IgD-negative memory B cell (primary cell): Measurements from ENCODE around the gene OR52E2. TPM values are rescaled to one million over a fixed set of nuclear protein-coding genes. Genes with fewer than 3 reads are reported as not detected.

ENCODE experiments used
- H3K27ac Mint-ChIP-seq, 3 donors: one replicate each; pipeline ENCODE4 v1.8.0; 2020 to 2022; ENCODE audit warnings: mild to moderate bottlenecking in 3 of 3, mixed read lengths in 3 of 3, moderate library complexity in 1 of 3
- H3K27me3 Mint-ChIP-seq: one replicate; pipeline ENCODE4 v1.8.0; 2021; ENCODE audit warnings: mixed read lengths
- H3K36me3 Mint-ChIP-seq: one replicate; pipeline ENCODE4 v1.8.0; 2020; ENCODE audit warnings: mild to moderate bottlenecking, mixed read lengths
- H3K4me1 Mint-ChIP-seq, 3 donors: one replicate each; pipeline ENCODE4 v1.8.0; 2020 to 2022; ENCODE audit warnings: mixed read lengths in 3 of 3, mild to moderate bottlenecking in 1 of 3
- H3K4me3 Mint-ChIP-seq, 4 donors: one replicate each; pipeline ENCODE4 v1.8.0; 2020 to 2022; ENCODE audit warnings: mild to moderate bottlenecking in 4 of 4, mixed read lengths in 4 of 4, moderate library complexity in 3 of 4
- H3K9me3 Mint-ChIP-seq, 3 donors: one replicate each; pipeline ENCODE4 v1.8.0; 2020 to 2021; ENCODE audit warnings: mixed read lengths in 3 of 3, mild to moderate bottlenecking in 1 of 3
- polyA plus RNA-seq: library from polyadenylated mRNA; unstranded; fragments of 300-500 nt; fragmentation: Illumina TruSeq; gene quantifications from one replicate; pipeline ENCODE4 v1.2.3, GENCODE V29; 2021

Gene OR52E2
- polyA plus RNA-seq, 1 donor from 2014 or later: not detected

DNA sequence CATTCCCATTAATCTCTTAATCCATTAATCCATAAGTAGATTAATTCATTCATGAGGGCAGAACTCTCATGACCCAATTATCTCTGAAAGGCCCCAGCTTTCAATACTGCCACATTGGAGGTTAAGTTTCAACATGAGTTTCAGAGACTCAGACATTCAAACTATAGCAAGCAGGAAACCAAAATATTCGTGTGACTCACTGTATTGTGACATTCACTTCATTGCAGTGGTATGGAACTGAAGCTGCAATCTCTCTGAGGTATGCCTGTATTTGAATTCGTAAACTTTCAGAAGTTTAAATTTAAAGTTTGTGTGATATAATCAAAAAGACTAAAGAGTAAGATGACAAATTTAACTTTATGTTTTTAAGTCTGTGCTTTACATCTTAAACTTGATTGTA, 16.0 kb downstream of the OR52E2 start:
- Mint-ChIP-seq H3K27ac (no peak overlapping the region), H3K27me3 (no peaks in the 10 kb centered on the region), H3K9me3 (peaks cover 0 to 1% (median 0%) of the 10 kb centered on the region in 3 donors), H3K4me3 (no peak overlapping the region), H3K36me3 (peaks cover 1% of the 10 kb centered on the region), H3K4me1 (no peaks in the 10 kb centered on the region)

DNA sequence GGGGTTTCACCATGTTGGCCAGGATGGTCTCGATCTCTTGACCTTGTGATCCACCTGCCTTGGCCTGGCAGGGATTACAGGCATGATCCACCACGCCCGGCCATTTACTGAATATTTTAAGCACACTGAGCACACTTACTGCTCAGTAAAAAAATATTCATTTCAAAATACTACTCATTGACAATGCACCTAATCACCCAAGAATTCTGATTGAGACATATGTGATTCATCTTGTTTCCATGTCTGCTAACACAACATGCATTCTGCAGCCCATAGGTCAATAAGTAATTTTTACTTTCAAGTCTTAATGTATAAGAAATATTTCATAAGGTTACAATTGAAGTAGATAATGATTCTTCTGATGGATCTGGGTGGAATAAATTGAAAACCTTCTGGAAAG, 17.3 kb downstream of the OR52E2 start:
- no peak overlapping the region for H3K27ac Mint-ChIP-seq
- H3K4me1 Mint-ChIP-seq: peaks cover 0 to 2% (median 0%) of the 10 kb centered on the region in 3 donors
- H3K27me3 Mint-ChIP-seq: no peaks in the 10 kb centered on the region
- peaks cover 0 to 1% (median 0%) of the 10 kb centered on the region in 3 donors for H3K9me3 Mint-ChIP-seq
- H3K36me3 Mint-ChIP-seq: peaks cover 1% of the 10 kb centered on the region
- H3K4me3 Mint-ChIP-seq: no peak overlapping the region

DNA sequence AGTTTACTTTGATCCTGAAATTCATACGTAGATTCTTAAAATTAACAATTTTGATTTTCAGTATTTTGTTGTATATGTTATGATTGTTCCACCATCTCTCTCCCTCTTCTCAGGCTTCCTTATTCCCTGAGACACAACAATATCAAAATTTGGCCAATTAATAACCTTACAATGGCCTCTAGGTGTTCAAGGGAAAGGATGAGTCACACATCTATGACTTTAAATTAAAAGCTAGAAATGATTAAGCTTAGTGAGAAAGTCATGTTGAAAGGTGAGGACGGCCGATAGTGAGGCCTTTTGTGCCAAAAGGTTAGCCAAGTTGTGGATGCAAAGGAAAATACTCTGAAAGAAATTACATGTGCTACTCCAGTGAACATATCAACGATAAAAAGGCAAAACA, 18.6 kb downstream of the OR52E2 start:
- H3K9me3 Mint-ChIP-seq: peaks cover 0 to 1% (median 0%) of the 10 kb centered on the region in 3 donors
- H3K4me3 Mint-ChIP-seq: no peak overlapping the region
- H3K36me3 Mint-ChIP-seq: peaks cover 1% of the 10 kb centered on the region
- H3K27ac Mint-ChIP-seq: no peak overlapping the region
- H3K4me1 Mint-ChIP-seq: peaks cover 0 to 2% (median 2%) of the 10 kb centered on the region in 3 donors
- H3K27me3 Mint-ChIP-seq: no peaks in the 10 kb centered on the region

DNA sequence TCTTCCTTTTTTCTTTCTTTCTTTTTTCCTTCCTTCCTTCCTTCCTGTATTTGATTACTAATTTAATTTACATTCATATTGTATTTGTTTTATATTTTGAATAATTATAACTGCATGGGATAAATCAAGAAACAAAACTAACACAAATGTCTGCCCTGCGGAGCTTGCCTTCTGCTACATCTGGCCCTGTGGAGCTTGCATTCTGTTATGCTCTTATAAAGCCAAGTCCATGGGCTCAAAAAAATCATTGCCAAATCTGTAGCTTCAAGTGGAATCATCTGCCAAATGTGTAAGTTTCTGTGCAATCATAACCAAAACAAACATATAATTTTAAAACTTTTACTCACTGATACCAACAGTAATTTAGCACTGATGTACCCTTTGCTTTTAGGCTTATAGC, 21.1 kb downstream of the OR52E2 start:
- no peak overlapping the region for H3K27ac Mint-ChIP-seq
- H3K9me3 Mint-ChIP-seq: peaks cover 0 to 1% (median 0%) of the 10 kb centered on the region in 3 donors
- H3K36me3 Mint-ChIP-seq: peaks cover 1% of the 10 kb centered on the region
- no peak overlapping the region for H3K4me3 Mint-ChIP-seq
- peaks cover 0 to 2% (median 2%) of the 10 kb centered on the region in 3 donors for H3K4me1 Mint-ChIP-seq
- H3K27me3 Mint-ChIP-seq: no peaks in the 10 kb centered on the region

DNA sequence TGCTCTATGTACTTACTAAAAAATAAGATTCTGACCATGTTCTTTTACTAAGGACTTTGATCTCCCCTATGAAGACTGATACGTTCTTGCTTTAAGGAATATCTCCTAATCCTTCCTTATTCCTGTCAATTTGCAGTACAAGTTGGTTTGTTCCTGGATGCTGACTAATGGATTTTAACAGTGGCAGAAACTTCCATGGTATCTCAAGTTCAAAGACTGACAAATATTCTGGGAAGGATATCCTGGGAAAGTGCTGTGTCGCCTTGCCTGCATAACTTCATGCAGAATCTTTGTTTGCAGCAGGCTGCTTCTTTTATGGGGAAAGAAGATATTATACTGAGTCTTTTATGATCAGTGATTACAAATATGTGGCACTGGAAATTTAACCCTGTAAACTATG, 21.5 kb downstream of the OR52E2 start:
- H3K27me3 Mint-ChIP-seq: no peaks in the 10 kb centered on the region
- H3K27ac Mint-ChIP-seq: no peak overlapping the region
- peaks cover 0 to 1% (median 0%) of the 10 kb centered on the region in 3 donors for H3K9me3 Mint-ChIP-seq
- H3K4me3 Mint-ChIP-seq: no peak overlapping the region
- peaks cover 0 to 2% (median 2%) of the 10 kb centered on the region in 3 donors for H3K4me1 Mint-ChIP-seq
- peaks cover 1% of the 10 kb centered on the region for H3K36me3 Mint-ChIP-seq

DNA sequence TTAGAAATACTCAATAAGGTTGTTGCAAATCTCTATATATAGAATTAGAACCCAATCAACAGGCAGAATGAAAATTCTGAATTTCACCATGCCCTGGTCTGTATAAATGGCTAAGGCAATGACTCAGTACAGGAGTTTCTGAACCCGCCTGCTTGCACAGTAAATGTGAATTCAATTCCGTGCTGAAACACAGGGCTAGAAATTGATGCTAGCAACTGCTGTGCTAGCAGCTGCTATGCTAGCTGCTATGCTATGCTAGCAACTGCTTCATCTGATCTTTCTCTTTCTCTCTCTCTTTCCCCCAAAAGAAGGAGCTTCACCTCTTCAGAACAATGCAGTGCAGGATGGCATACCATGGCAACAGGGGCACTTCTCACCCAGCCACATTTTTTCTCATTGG, 22.8 kb downstream of the OR52E2 start:
- Mint-ChIP-seq H3K4me3 (no peak overlapping the region), H3K9me3 (no peaks in the 10 kb centered on the region), H3K4me1 (peaks cover 0 to 2% (median 2%) of the 10 kb centered on the region in 3 donors), H3K36me3 (no peaks in the 10 kb centered on the region), H3K27me3 (no peaks in the 10 kb centered on the region), H3K27ac (no peak overlapping the region)

DNA sequence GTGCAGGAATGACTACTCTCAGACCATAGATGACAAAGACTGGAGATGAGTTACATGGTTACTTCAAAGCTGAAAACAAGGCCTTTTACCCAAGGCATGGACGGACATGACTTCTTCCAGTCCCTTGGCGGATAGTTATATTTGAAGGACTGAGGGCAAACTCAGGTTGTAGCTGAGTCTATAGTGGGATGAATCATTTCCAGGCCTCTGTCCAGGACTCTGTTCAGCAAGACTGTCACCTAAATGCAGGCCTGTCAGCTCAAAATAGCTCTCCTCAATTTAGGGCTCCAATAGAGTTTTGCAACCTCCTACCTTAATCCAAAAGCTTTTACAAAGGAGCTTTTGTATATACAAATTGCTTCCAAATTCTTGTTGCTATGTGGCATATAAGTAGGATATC, 37.4 kb downstream of the OR52E2 start:
- Mint-ChIP-seq H3K4me1 (no peaks in the 10 kb centered on the region), H3K4me3 (no peak overlapping the region), H3K27me3 (no peaks in the 10 kb centered on the region), H3K27ac (no peak overlapping the region), H3K9me3 (peaks cover 10 to 25% (median 10%) of the 10 kb centered on the region in 3 donors), H3K36me3 (no peaks in the 10 kb centered on the region)

DNA sequence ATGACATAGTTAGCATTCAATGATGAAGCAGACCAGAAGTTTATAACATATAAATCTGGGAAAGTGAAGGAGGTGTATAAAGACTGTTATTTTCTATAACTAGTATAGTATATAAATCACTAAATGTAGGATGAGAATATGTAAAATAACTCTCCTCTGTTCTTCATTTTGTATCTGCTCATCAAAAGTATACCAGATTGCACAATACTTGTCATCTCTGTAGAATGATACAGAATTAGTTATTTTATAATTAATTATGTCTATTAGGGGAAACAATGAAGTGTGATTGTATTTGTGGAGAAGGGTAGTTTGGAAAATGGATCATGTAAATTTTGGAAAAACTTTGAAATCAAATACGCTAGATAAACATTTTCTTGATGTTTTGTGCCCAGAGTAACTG, 46.4 kb downstream of the OR52E2 start:
- Mint-ChIP-seq H3K27me3 (no peaks in the 10 kb centered on the region), H3K27ac (no peak overlapping the region), H3K4me1 (no peaks in the 10 kb centered on the region), H3K4me3 (no peak overlapping the region), H3K9me3 (no peaks in the 10 kb centered on the region), H3K36me3 (peaks cover 3% of the 10 kb centered on the region)

DNA sequence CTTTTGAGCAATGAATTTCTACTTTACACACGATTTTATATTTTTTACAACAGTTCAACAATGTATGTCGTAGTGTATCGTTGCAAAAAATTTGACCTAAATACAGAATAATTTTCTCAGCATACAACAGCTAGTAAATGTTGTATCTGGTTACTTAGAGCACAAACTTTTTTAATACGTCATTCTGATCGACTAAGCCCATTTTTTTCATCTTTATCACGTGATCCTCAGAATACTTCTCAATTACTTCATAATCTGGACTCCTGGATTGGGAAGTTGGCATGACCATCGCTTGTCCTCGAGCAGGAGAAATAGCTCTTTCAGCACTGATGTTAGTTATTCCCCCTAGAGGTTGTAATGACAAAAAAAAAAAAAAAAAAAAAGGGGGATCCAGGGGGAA, 48.2 kb downstream of the OR52E2 start:
- Mint-ChIP-seq H3K27me3 (no peaks in the 10 kb centered on the region), H3K9me3 (no peaks in the 10 kb centered on the region), H3K4me3 (no peak overlapping the region), H3K27ac (no peak overlapping the region), H3K36me3 (peaks cover 3% of the 10 kb centered on the region), H3K4me1 (no peaks in the 10 kb centered on the region)

Other genes starting within 250 kb of the OR52E2 start
- gene OR51F2, start 238.3 kb downstream of the OR52E2 start, polyA plus RNA-seq: not detected
- not detected for gene OR51S1, start 210.4 kb downstream of the OR52E2 start, polyA plus RNA-seq
- not detected for gene OR51T1, start 177.7 kb downstream of the OR52E2 start, polyA plus RNA-seq
- not detected for gene OR51A7, start 155.8 kb downstream of the OR52E2 start, polyA plus RNA-seq
- not detected for gene OR51G2, start 140.3 kb downstream of the OR52E2 start, polyA plus RNA-seq
- gene OR51G1, start 135.3 kb downstream of the OR52E2 start, polyA plus RNA-seq: not detected
- gene OR51A4, start 112.0 kb downstream of the OR52E2 start, polyA plus RNA-seq: not detected
- not detected for gene OR51A2, start 103.9 kb downstream of the OR52E2 start, polyA plus RNA-seq
- not detected for gene OR51L1, start 64.8 kb downstream of the OR52E2 start, polyA plus RNA-seq
- gene OR52J3, start 13.1 kb downstream of the OR52E2 start, polyA plus RNA-seq: not detected
- gene OR52E1, start 9.9 kb upstream of the OR52E2 start, polyA plus RNA-seq: not detected
- not detected for gene OR52A5, start 78.7 kb upstream of the OR52E2 start, polyA plus RNA-seq
- not detected for gene OR52A1, start 95.1 kb upstream of the OR52E2 start, polyA plus RNA-seq
- gene OR51V1, start 141.1 kb upstream of the OR52E2 start, polyA plus RNA-seq: not detected
- 60.1 TPM for gene HBB, start 167.4 kb upstream of the OR52E2 start, polyA plus RNA-seq
- not detected for gene HBD, start 174.9 kb upstream of the OR52E2 start, polyA plus RNA-seq
- not detected for gene HBG1, start 190.2 kb upstream of the OR52E2 start, polyA plus RNA-seq
- gene HBG2, start 195.2 kb upstream of the OR52E2 start, polyA plus RNA-seq: 1.0 TPM
- not detected for gene HBE1, start 210.3 kb upstream of the OR52E2 start, polyA plus RNA-seq
- not detected for gene OR51B4, start 242.3 kb upstream of the OR52E2 start, polyA plus RNA-seq